GM19025 (cell line): ENCODE measurements around the gene SEMA3A.

ENCODE experiments used
- ATAC-seq: cut with Tn5 transposase; IDR thresholded peaks from one replicate; pipeline ENCODE4 v1.9.1; 2021; ENCODE audit warnings: mild to moderate bottlenecking, low read depth, moderate library complexity; ENCODE audit not compliant: unreplicated experiment

The SEMA3A gene

GRCh38 chr7:84113906-84114850 is 80.4 kb downstream of the SEMA3A start:
- ATAC-seq = no peak

GRCh38 chr7:84113286-84113685 is 81.3 kb downstream of the SEMA3A start:
- no peak for ATAC-seq

- ATAC-seq = no peak
Measured at GRCh38 chr7:84112771-84113170, 81.8 kb downstream of the SEMA3A start.

- ATAC-seq = no peak
Measured at GRCh38 chr7:84111842-84112241, 82.7 kb downstream of the SEMA3A start.

GRCh38 chr7:84110400-84110799 is 84.2 kb downstream of the SEMA3A start:
- no peak for ATAC-seq

GRCh38 chr7:84108787-84109186 is 85.8 kb downstream of the SEMA3A start:
- ATAC-seq = no peak

- ATAC-seq = no peak
Measured at GRCh38 chr7:84108119-84108518, 86.5 kb downstream of the SEMA3A start.

GRCh38 chr7:84107259-84107658 is 87.3 kb downstream of the SEMA3A start:
- no peak for ATAC-seq

- ATAC-seq = no peak
Measured at GRCh38 chr7:84106291-84106690, 88.3 kb downstream of the SEMA3A start.

- ATAC-seq = no peak
Measured at GRCh38 chr7:84105586-84105985, 89.0 kb downstream of the SEMA3A start.

GRCh38 chr7:84104826-84105225 is 89.8 kb downstream of the SEMA3A start:
- ATAC-seq = no peak

GRCh38 chr7:84102213-84102612 is 92.4 kb downstream of the SEMA3A start:
- no peak for ATAC-seq

GRCh38 chr7:84100866-84101265 is 93.7 kb downstream of the SEMA3A start:
- no peak for ATAC-seq

- no peak for ATAC-seq
Measured at GRCh38 chr7:84095971-84096370, 98.6 kb downstream of the SEMA3A start.

GRCh38 chr7:84092207-84092606 is 102.4 kb downstream of the SEMA3A start:
- no peak for ATAC-seq

GRCh38 chr7:84091318-84091717 is 103.3 kb downstream of the SEMA3A start:
- ATAC-seq = no peak

GRCh38 chr7:84088802-84089201 is 105.8 kb downstream of the SEMA3A start:
- no peak for ATAC-seq

GRCh38 chr7:84085998-84086397 is 108.6 kb downstream of the SEMA3A start:
- no peak for ATAC-seq

GRCh38 chr7:84085147-84085546 is 109.4 kb downstream of the SEMA3A start:
- no peak for ATAC-seq

GRCh38 chr7:84083846-84084245 is 110.7 kb downstream of the SEMA3A start:
- ATAC-seq = no peak

GRCh38 chr7:84081973-84082522 is 112.5 kb downstream of the SEMA3A start:
- ATAC-seq = no peak

- ATAC-seq = no peak
Measured at GRCh38 chr7:84077336-84077735, 117.3 kb downstream of the SEMA3A start.
